Stimulated activated CD8-positive, alpha-beta memory T cell treated with anti-CD3 and anti-CD28 coated beads, Interleukin-7, amount 100 ng/mL, for 24 hours (primary cell): ENCODE measurements around the gene CTAGE4.
"Not testable (repeated sequence)": the region's sequence is repeated elsewhere in the genome, so short reads cannot be mapped to it uniquely, and the experiment has no call there.

ENCODE experiments used
- DNase-seq: peaks from one replicate; pipeline ENCODE4 v3.0.0-alpha.2; 2020; ENCODE audit warnings: low read depth

Gene CTAGE4

GRCh38 chr7:144218581-144218980 lies 35.3 kb downstream of the CTAGE4 start:
- not testable (repeated sequence) for DNase-seq

- DNase-seq = not testable (repeated sequence)
Measured at GRCh38 chr7:144219149-144219548, 35.9 kb downstream of the CTAGE4 start.

GRCh38 chr7:144220531-144220930 lies 37.3 kb downstream of the CTAGE4 start:
- DNase-seq = not testable (repeated sequence)

- DNase-seq = not testable (repeated sequence)
Measured at GRCh38 chr7:144223675-144224074, 40.4 kb downstream of the CTAGE4 start.

- not testable (repeated sequence) for DNase-seq
Measured at GRCh38 chr7:144226866-144227265, 43.6 kb downstream of the CTAGE4 start.

- not testable (repeated sequence) for DNase-seq
Measured at GRCh38 chr7:144228810-144229209, 45.5 kb downstream of the CTAGE4 start.

GRCh38 chr7:144231027-144231426 lies 47.8 kb downstream of the CTAGE4 start:
- not testable (repeated sequence) for DNase-seq

GRCh38 chr7:144233039-144233438 lies 49.8 kb downstream of the CTAGE4 start:
- not testable (repeated sequence) for DNase-seq
